ENCODE data around the gene TMEM208.
A peak's percentile ranks its signal among the peaks of the same experiment; 100 is the strongest.

Gene TMEM208

GRCh38 chr16:67209565-67209964 lies 17.4 kb upstream of the TMEM208 start:
- Mint-ChIP-seq H3K4me3 (no peak overlapping the region), H3K9me3 (no peaks in the 10 kb centered on the region), H3K27me3 (ENCODE audit: low read depth) (no peaks in the 10 kb centered on the region), H3K36me3 (ENCODE audit: low read depth) (no peaks in the 10 kb centered on the region), H3K27ac (peak overlapping the region; percentile 41), H3K4me1 (ENCODE audit: low read depth) (no peaks in the 10 kb centered on the region)
- DNase-seq (ENCODE audit: low spot score) = no peak

- no peak for DNase-seq (ENCODE audit: low spot score)
- no peaks in the 10 kb centered on the region for H3K36me3 Mint-ChIP-seq (ENCODE audit: low read depth)
- H3K4me3 Mint-ChIP-seq = no peak overlapping the region
- no peaks in the 10 kb centered on the region for H3K9me3 Mint-ChIP-seq
- H3K4me1 Mint-ChIP-seq (ENCODE audit: low read depth) = no peaks in the 10 kb centered on the region
- no peak overlapping the region for H3K27ac Mint-ChIP-seq
- no peaks in the 10 kb centered on the region for H3K27me3 Mint-ChIP-seq (ENCODE audit: low read depth)
These were observed 16.6 kb upstream of the TMEM208 start for GRCh38 chr16:67210069-67210937.

GRCh38 chr16:67211674-67212073 lies 15.3 kb upstream of the TMEM208 start:
- Mint-ChIP-seq H3K27me3 (ENCODE audit: low read depth) (no peaks in the 10 kb centered on the region), H3K27ac (no peak overlapping the region), H3K36me3 (ENCODE audit: low read depth) (no peaks in the 10 kb centered on the region), H3K9me3 (no peaks in the 10 kb centered on the region), H3K4me3 (no peak overlapping the region), H3K4me1 (ENCODE audit: low read depth) (no peaks in the 10 kb centered on the region)
- no peak for DNase-seq (ENCODE audit: low spot score)

GRCh38 chr16:67212766-67213165 lies 14.2 kb upstream of the TMEM208 start:
- Mint-ChIP-seq H3K9me3 (no peaks in the 10 kb centered on the region), H3K4me3 (no peak overlapping the region), H3K36me3 (ENCODE audit: low read depth) (no peaks in the 10 kb centered on the region), H3K27me3 (ENCODE audit: low read depth) (no peaks in the 10 kb centered on the region), H3K4me1 (ENCODE audit: low read depth) (no peaks in the 10 kb centered on the region), H3K27ac (no peak overlapping the region)
- no peak for DNase-seq (ENCODE audit: low spot score)

GRCh38 chr16:67213197-67214019 lies 13.5 kb upstream of the TMEM208 start:
- Mint-ChIP-seq H3K36me3 (ENCODE audit: low read depth) (no peaks in the 10 kb centered on the region), H3K4me1 (ENCODE audit: low read depth) (no peaks in the 10 kb centered on the region), H3K27me3 (ENCODE audit: low read depth) (no peaks in the 10 kb centered on the region), H3K27ac (no peak overlapping the region), H3K9me3 (no peaks in the 10 kb centered on the region), H3K4me3 (no peak overlapping the region)
- DNase-seq (ENCODE audit: low spot score) = no peak

DNA sequence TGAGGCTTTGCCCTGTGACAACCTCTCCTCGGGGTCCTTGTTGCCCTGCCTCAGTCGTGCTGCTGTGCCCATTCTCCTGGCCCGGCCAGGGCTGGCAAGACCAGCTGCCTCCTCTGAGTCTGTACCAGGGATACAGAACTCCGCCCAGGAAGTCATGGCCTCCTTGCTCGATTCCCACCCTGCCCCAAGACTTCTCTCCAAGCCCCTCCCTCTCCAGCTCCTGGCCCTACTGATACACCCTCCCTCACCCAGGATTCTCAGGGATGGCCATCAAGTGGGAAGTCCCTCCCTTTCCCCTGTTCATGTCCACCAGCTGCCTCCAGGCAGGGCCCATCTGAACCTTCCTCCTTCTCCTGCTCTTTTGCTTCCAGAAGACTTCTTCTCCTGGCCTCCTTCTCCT lies 11.2 kb upstream of the TMEM208 start:
- H3K36me3 Mint-ChIP-seq (ENCODE audit: low read depth) = no peaks in the 10 kb centered on the region
- H3K9me3 Mint-ChIP-seq = no peaks in the 10 kb centered on the region
- no peaks in the 10 kb centered on the region for H3K4me1 Mint-ChIP-seq (ENCODE audit: low read depth)
- no peaks in the 10 kb centered on the region for H3K27me3 Mint-ChIP-seq (ENCODE audit: low read depth)
- no peak overlapping the region for H3K4me3 Mint-ChIP-seq
- no peak overlapping the region for H3K27ac Mint-ChIP-seq
- DNase-seq (ENCODE audit: low spot score) = no peak

- no peaks in the 10 kb centered on the region for H3K9me3 Mint-ChIP-seq
These were observed 10.1 kb upstream of the TMEM208 start for GRCh38 chr16:67216612-67217490.

GRCh38 chr16:67223992-67224391 lies 2.9 kb upstream of the TMEM208 start:
- no peak for DNase-seq (ENCODE audit: low spot score)
- Mint-ChIP-seq H3K4me1 (ENCODE audit: low read depth) (peaks cover 42% of the 10 kb centered on the region), H3K27ac (peak overlapping the region; percentile 19), H3K4me3 (peak overlapping the region; percentile 22), H3K36me3 (ENCODE audit: low read depth) (peaks cover 12% of the 10 kb centered on the region), H3K27me3 (ENCODE audit: low read depth) (no peaks in the 10 kb centered on the region), H3K9me3 (no peaks in the 10 kb centered on the region)

More at GRCh38 chr16:67216612-67217490, 10.1 kb upstream of the TMEM208 start:
- Mint-ChIP-seq H3K27ac (no peak overlapping the region), H3K4me1 (ENCODE audit: low read depth) (no peaks in the 10 kb centered on the region), H3K27me3 (ENCODE audit: low read depth) (no peaks in the 10 kb centered on the region), H3K36me3 (ENCODE audit: low read depth) (no peaks in the 10 kb centered on the region), H3K4me3 (no peak overlapping the region)
- no peak for DNase-seq (ENCODE audit: low spot score)

DNA sequence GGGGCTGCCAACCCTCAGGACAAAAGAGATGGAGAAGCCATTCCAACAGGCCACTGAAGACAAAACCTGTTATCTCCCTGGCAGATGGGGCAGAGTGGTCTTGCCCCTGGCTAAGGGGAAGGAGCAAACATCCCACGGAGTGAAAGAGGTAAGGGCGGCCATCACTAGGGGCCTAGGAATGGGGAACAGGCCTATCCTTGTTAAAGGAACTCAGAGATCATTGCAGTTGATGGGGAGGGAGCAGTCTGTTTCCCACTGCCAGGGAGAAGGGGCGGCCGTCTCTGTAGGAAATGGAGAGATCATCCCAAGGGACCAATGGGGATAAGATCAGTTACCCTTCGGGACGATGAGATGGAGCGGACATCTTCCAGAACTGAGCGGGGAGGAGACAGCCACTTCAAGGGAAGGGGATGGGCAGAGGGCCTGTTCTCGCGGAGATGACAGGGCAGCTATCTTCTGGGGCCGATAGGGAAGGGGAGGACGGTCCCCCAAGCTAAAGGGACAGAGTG lies 581 bp upstream of the TMEM208 start:
- DNase-seq (ENCODE audit: low spot score) = no peak
- Mint-ChIP-seq H3K36me3 (ENCODE audit: low read depth) (peaks cover 23% of the 10 kb centered on the region), H3K4me1 (ENCODE audit: low read depth) (peaks cover 42% of the 10 kb centered on the region), H3K9me3 (no peaks in the 10 kb centered on the region), H3K27me3 (ENCODE audit: low read depth) (no peaks in the 10 kb centered on the region), H3K4me3 (peak overlapping the region; percentile 99), H3K27ac (peak overlapping the region; percentile 98)

- Mint-ChIP-seq H3K27ac (peak overlapping the region; percentile 98), H3K27me3 (ENCODE audit: low read depth) (no peaks in the 10 kb centered on the region), H3K4me1 (ENCODE audit: low read depth) (peaks cover 42% of the 10 kb centered on the region), H3K9me3 (no peaks in the 10 kb centered on the region), H3K36me3 (ENCODE audit: low read depth) (peaks cover 28% of the 10 kb centered on the region), H3K4me3 (peak overlapping the region; percentile 99)
- DNase-seq (ENCODE audit: low spot score) = no peak
These were observed 614 bp downstream of the TMEM208 start for GRCh38 chr16:67227567-67227921.

- Mint-ChIP-seq H3K36me3 (ENCODE audit: low read depth) (peaks cover 30% of the 10 kb centered on the region), H3K4me1 (ENCODE audit: low read depth) (peaks cover 39% of the 10 kb centered on the region), H3K27me3 (ENCODE audit: low read depth) (no peaks in the 10 kb centered on the region), H3K27ac (peak overlapping the region; percentile 98), H3K9me3 (no peaks in the 10 kb centered on the region), H3K4me3 (peak overlapping the region; percentile 99)
- DNase-seq (ENCODE audit: low spot score) = no peak
These were observed 1.3 kb downstream of the TMEM208 start for GRCh38 chr16:67228034-67228785.

- DNase-seq (ENCODE audit: low spot score) = no peak
- no peaks in the 10 kb centered on the region for H3K9me3 Mint-ChIP-seq
- peaks cover 35% of the 10 kb centered on the region for H3K36me3 Mint-ChIP-seq (ENCODE audit: low read depth)
- no peak overlapping the region for H3K27ac Mint-ChIP-seq
- H3K4me3 Mint-ChIP-seq = peak overlapping the region; percentile 56
- H3K4me1 Mint-ChIP-seq (ENCODE audit: low read depth) = peaks cover 33% of the 10 kb centered on the region
- no peaks in the 10 kb centered on the region for H3K27me3 Mint-ChIP-seq (ENCODE audit: low read depth)
These were observed 2.0 kb downstream of the TMEM208 start for GRCh38 chr16:67228905-67229304.

Data from T-helper 2 cell treated with Interferon-gamma antibody and Interleukin-4, amounts not matched to agents 5 μg/mL and 100 μg/mL, for 36 hours (primary cell).